ENCODE results near the gene TRIM16.
"Not testable (repeated sequence)": the region's sequence is repeated elsewhere in the genome, so short reads cannot be mapped to it uniquely, and the experiment has no call there.

TRIM16 gene

GRCh38 chr17:15581462-15581861 lies 102.6 kb downstream of the TRIM16 start:
- not testable (repeated sequence) for ATAC-seq (replicated peaks; ENCODE audit: extremely low read depth, poor library complexity, severe bottlenecking); H3K27me3 Mint-ChIP-seq; H3K27ac Mint-ChIP-seq (ENCODE audit: low read depth); H3K4me3 Mint-ChIP-seq; H3K36me3 Mint-ChIP-seq (ENCODE audit: insufficient read depth); H3K4me1 Mint-ChIP-seq; DNase-seq (ENCODE audit: low spot score in 2 of 2); H3K9me3 Mint-ChIP-seq

All from central memory CD8-positive, alpha-beta T cell (primary cell).